ENCODE measurements around the gene CAB39L.

DNA sequence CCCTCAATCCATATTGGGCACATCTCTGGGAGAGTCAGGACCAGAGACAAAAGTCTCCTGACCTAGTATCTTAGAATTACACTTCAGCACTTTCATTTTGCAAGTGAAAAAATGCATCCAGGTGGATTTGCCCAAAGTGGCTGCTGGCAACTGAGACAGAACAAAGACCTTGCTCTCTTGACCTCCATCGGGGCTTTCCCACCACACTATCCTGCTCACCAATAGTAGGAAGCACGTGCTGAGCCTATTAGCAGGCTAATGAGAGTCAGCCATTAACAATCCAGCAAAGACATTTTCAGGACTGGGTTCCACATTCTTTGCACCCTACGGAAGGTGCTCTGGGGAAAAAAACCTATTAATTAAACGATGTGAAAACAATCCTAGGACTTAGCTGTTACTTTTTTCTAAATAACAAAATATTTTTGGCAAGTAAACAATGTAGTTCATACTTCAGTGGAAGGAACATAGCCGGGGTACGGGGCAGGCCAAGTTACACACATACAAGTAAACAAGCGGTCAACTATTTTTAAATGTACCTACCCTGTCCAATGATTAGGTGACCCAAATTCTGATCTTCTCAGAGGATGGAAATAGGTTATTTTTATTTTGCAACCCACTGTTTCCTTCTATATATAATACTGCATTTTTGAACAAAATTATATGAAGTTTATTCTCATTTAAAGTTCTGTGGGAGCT, 117.5 kb downstream of the CAB39L start:
- TF ChIP-seq, protein P1, sequence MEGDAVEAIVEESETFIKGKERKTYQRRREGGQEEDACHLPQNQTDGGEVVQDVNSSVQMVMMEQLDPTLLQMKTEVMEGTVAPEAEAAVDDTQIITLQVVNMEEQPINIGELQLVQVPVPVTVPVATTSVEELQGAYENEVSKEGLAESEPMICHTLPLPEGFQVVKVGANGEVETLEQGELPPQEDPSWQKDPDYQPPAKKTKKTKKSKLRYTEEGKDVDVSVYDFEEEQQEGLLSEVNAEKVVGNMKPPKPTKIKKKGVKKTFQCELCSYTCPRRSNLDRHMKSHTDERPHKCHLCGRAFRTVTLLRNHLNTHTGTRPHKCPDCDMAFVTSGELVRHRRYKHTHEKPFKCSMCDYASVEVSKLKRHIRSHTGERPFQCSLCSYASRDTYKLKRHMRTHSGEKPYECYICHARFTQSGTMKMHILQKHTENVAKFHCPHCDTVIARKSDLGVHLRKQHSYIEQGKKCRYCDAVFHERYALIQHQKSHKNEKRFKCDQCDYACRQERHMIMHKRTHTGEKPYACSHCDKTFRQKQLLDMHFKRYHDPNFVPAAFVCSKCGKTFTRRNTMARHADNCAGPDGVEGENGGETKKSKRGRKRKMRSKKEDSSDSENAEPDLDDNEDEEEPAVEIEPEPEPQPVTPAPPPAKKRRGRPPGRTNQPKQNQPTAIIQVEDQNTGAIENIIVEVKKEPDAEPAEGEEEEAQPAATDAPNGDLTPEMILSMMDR (conservative IDR thresholded peaks at IDR 0.05; ENCODE audit: low read depth, low read length), result no peak
- TF ChIP-seq CEBPB (IDR thresholded peaks at IDR 0.05; ENCODE audit: low read depth, low read length), result no peak
- TF ChIP-seq, protein P2, sequence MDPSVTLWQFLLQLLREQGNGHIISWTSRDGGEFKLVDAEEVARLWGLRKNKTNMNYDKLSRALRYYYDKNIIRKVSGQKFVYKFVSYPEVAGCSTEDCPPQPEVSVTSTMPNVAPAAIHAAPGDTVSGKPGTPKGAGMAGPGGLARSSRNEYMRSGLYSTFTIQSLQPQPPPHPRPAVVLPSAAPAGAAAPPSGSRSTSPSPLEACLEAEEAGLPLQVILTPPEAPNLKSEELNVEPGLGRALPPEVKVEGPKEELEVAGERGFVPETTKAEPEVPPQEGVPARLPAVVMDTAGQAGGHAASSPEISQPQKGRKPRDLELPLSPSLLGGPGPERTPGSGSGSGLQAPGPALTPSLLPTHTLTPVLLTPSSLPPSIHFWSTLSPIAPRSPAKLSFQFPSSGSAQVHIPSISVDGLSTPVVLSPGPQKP (IDR thresholded peaks at IDR 0.05; ENCODE audit: borderline replicate concordance, low read depth, low read length), result no peak
- TF ChIP-seq POLR2A (IDR thresholded peaks at IDR 0.05; ENCODE audit: low read depth, low read length), result no peak
- TF ChIP-seq MXI1 (IDR thresholded peaks at IDR 0.05; ENCODE audit: borderline replicate concordance, low read depth, low read length), result no peak
- no peak for TF ChIP-seq MAFK (IDR thresholded peaks at IDR 0.05; ENCODE audit: low read depth, low read length)
- no peak for TF ChIP-seq FOS (IDR thresholded peaks at IDR 0.05; ENCODE audit: low read depth, low read length)
- TF ChIP-seq RAD21 (IDR thresholded peaks at IDR 0.05; ENCODE audit: low read length), result no peak
- TF ChIP-seq, protein P3, sequence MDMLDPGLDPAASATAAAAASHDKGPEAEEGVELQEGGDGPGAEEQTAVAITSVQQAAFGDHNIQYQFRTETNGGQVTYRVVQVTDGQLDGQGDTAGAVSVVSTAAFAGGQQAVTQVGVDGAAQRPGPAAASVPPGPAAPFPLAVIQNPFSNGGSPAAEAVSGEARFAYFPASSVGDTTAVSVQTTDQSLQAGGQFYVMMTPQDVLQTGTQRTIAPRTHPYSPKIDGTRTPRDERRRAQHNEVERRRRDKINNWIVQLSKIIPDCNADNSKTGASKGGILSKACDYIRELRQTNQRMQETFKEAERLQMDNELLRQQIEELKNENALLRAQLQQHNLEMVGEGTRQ (IDR thresholded peaks at IDR 0.05; ENCODE audit: low read depth, low read length), result no peak
- TF ChIP-seq SMC3 (IDR thresholded peaks at IDR 0.05; ENCODE audit: low read depth, low read length), result no peak
- TF ChIP-seq RFX5 (IDR thresholded peaks at IDR 0.05; ENCODE audit: low read depth, low read length), result no peak
